Left lung (tissue), 14 donors: ENCODE results near the gene C1QTNF8. TPM values are rescaled to one million over a fixed set of nuclear protein-coding genes. Genes with fewer than 3 reads are reported as not detected.

Source experiments
- ATAC-seq: fragments of 200-7000 bp; cut with Tn5 transposase; one replicate; pipeline ENCODE4 v1.9.1; 2020; ENCODE audit warnings: moderate library complexity
- DNase-seq, 4 donors: peaks; one replicate each; pipeline ENCODE4 v3.0.0-alpha.2; 2013 to 2020
- H3K27ac ChIP-seq, 2 donors: fragments of 200-600 bp; sonication (generic) in 1 of 2; one replicate each; pipeline versions ENCODE4 v1.5.0 to v1.8.0; 2020 to 2021
- H3K27me3 ChIP-seq, 2 donors: fragments of 200-600 bp; sonication (generic) in 1 of 2; one replicate each; pipeline versions ENCODE4 v1.5.0 to v1.8.0; 2020 to 2021
- H3K36me3 ChIP-seq, 2 donors: fragments of 200-600 bp; sonication (generic) in 1 of 2; one replicate each; pipeline versions ENCODE4 v1.5.0 to v1.8.0; 2020 to 2021
- H3K4me1 ChIP-seq, 2 donors: fragments of 200-600 bp; one replicate each; pipeline ENCODE4 v1.8.0; 2021
- H3K4me3 ChIP-seq, 2 donors: fragments of 200-600 bp; sonication (generic) in 1 of 2; one replicate each; pipeline versions ENCODE4 v1.5.0 to v1.8.0; 2020 to 2021; ENCODE audit warnings: mild to moderate bottlenecking in 1 of 2
- H3K9me3 ChIP-seq, 2 donors: fragments of 200-600 bp; sonication (generic) in 1 of 2; one replicate each; pipeline versions ENCODE4 v1.5.0 to v1.8.0; 2020 to 2021
- intact Hi-C, 2 donors: fragments of 100-400 bp; cut with DNase I; formaldehyde crosslinking; loops; one replicate each; pipeline versions ENCODE4 v1.11.2 to v1.14.2; 2022
- long read RNA-seq, 12 donors: library from polyadenylated mRNA in 2 of 12; unstranded in 2 of 12; transcript quantifications; one replicate each; pipeline ENCODE4 v2.0.0 and lab custom pipeline, GENCODE V29; 2019 to 2026
- polyA plus RNA-seq, 6 donors: library from polyadenylated mRNA; unstranded; fragments of 120-200 nt; gene quantifications; one replicate each; pipeline ENCODE4 v1.2.1, GENCODE V29; 2013; ENCODE audit not compliant: insufficient read length in 6 of 6
- total RNA-seq, 2 donors: library from RNA; stranded (reverse); fragmentation: NEBNext Ultra II Directional; extraction: Animal tissue kit (Norgen Biotek cat#: 25700); gene quantifications; one replicate each; pipeline ENCODE4 v1.2.1, GENCODE V29; 2021
- TF ChIP-seq, protein P1 (sequence below), 2 donors: fragments of 200-600 bp; sonication (generic) in 1 of 2; IDR thresholded peaks; one replicate each; pipeline versions ENCODE4 v1.5.0 to v1.8.0; 2021; ENCODE audit warnings: antibody characterized with exemption in 2 of 2
- donor health status: DM: no; HTN: yes; CAD: no.
- donor health status: DM: no; HTN: no; CAD: no.

The C1QTNF8 gene
- total RNA-seq (not detected), polyA plus RNA-seq (under 1 TPM in 3 of 6 donors, not detected in 3; 0.10 to 0.23 (median 0.10) TPM)
- long read RNA-seq, donor 1, result 0 reads
- long read RNA-seq, donor 2, result 0 reads
- long read RNA-seq, donor 3, result 0 reads
- long read RNA-seq, donor 4, result 0 reads
- long read RNA-seq, donor 5, result 0 reads
- long read RNA-seq, donor 6, result 0 reads
- long read RNA-seq, donor 7, result 0 reads
- long read RNA-seq, donor 8, result 0 reads
- long read RNA-seq, donor 9, result 0 reads
- long read RNA-seq, donor 10, result 0 reads
- long read RNA-seq, donor 11, result 0 reads
- long read RNA-seq, donor 12, result 0 reads

- no peaks in the 10 kb centered on the region for H3K9me3 ChIP-seq
- H3K36me3 ChIP-seq, result no peaks in the 10 kb centered on the region
- DNase-seq, result no peak
- intact Hi-C loops, result no loop called here
- TF ChIP-seq, protein P1, sequence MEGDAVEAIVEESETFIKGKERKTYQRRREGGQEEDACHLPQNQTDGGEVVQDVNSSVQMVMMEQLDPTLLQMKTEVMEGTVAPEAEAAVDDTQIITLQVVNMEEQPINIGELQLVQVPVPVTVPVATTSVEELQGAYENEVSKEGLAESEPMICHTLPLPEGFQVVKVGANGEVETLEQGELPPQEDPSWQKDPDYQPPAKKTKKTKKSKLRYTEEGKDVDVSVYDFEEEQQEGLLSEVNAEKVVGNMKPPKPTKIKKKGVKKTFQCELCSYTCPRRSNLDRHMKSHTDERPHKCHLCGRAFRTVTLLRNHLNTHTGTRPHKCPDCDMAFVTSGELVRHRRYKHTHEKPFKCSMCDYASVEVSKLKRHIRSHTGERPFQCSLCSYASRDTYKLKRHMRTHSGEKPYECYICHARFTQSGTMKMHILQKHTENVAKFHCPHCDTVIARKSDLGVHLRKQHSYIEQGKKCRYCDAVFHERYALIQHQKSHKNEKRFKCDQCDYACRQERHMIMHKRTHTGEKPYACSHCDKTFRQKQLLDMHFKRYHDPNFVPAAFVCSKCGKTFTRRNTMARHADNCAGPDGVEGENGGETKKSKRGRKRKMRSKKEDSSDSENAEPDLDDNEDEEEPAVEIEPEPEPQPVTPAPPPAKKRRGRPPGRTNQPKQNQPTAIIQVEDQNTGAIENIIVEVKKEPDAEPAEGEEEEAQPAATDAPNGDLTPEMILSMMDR (IDR thresholded peaks at IDR 0.05), result no peak
- H3K4me3 ChIP-seq, result no peak within 1 kb of the TSS
- H3K27ac ChIP-seq, result no peak within 1 kb of the TSS
- no peaks in the 10 kb centered on the region for H3K4me1 ChIP-seq
- peaks cover 2 to 87% of the 10 kb centered on the region in 2 donors for H3K27me3 ChIP-seq
- no peak for ATAC-seq
Observed at GRCh38 chr16:1096169-1097082, at the start of gene C1QTNF8. TSS of gene C1QTNF8 (minus strand) at chr16:1096244. CDS start at chr16:1094922, 1,322 bp downstream.

- Histone ChIP-seq H3K36me3 (no peaks in the 10 kb centered on the region), H3K9me3 (peaks cover 0 to 2% of the 10 kb centered on the region in 2 donors), H3K27me3 (peaks cover 0 to 92% of the 10 kb centered on the region in 2 donors), H3K27ac (no peak overlapping the region), H3K4me3 (no peak overlapping the region), H3K4me1 (no peaks in the 10 kb centered on the region)
- ATAC-seq (no peak), DNase-seq (no peak)
- TF ChIP-seq, protein P1 (IDR thresholded peaks at IDR 0.05), result no peak
- intact Hi-C loops, result no loop called here
Observed at GRCh38 chr16:1145383-1146100, 49.5 kb upstream of the C1QTNF8 start.

- intact Hi-C loops, result no loop called here
- no peak overlapping the region for H3K4me3 ChIP-seq
Observed at GRCh38 chr16:1144476-1145382, 48.7 kb upstream of the C1QTNF8 start.

DNA sequence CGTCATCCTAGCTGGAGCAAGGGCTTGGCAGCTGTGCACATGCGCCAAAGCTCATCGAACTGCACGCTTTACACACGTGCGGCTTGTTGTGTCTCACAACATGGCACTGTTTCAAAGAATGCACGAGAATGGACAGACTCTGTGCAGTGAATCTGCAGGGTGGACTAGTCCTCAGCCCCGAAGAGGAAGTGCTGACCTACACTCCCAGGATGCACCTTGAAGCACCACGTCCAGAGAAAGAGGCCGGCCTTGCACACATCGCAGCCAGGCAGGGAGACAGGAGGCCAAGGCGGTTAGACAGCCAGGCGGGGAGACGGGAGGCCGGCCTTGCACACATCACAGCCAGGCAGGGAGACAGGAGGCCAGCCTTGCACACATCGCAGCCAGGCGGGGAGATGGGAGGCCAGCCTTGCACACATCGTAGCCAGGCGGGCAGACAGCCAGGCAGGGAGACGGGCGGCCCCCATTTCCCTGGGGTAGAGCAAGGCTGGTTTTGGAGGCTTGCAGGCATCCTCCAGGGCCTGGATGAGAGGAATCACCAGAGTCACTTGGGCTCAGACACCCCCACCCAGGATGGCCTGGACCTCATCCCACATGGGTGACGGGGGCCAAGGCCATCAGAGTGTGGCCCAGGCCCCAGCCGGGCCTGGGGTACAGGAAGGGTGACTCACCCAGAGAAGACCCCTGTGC, 47.9 kb upstream of the C1QTNF8 start:
- Histone ChIP-seq H3K27ac (no peak overlapping the region), H3K36me3 (no peaks in the 10 kb centered on the region), H3K27me3 (peaks cover 0 to 84% of the 10 kb centered on the region in 2 donors), H3K4me1 (no peaks in the 10 kb centered on the region), H3K4me3 (no peak overlapping the region), H3K9me3 (peaks cover 0 to 2% of the 10 kb centered on the region in 2 donors)
- no peak for DNase-seq
- TF ChIP-seq, protein P1 (IDR thresholded peaks at IDR 0.05), result no peak
- intact Hi-C loops, result no loop called here
- ATAC-seq, result no peak

More at GRCh38 chr16:1144476-1145382, 48.7 kb upstream of the C1QTNF8 start:
- H3K9me3 ChIP-seq, result peaks cover 0 to 2% of the 10 kb centered on the region in 2 donors
- ATAC-seq (no peak), DNase-seq (no peak)
- no peak overlapping the region for H3K27ac ChIP-seq
- peaks cover 0 to 92% of the 10 kb centered on the region in 2 donors for H3K27me3 ChIP-seq
- TF ChIP-seq, protein P1 (IDR thresholded peaks at IDR 0.05), result no peak
- no peaks in the 10 kb centered on the region for H3K36me3 ChIP-seq
- H3K4me1 ChIP-seq, result no peaks in the 10 kb centered on the region
